ENCODE data around the gene ADAT3.

ADAT3 gene

DNA sequence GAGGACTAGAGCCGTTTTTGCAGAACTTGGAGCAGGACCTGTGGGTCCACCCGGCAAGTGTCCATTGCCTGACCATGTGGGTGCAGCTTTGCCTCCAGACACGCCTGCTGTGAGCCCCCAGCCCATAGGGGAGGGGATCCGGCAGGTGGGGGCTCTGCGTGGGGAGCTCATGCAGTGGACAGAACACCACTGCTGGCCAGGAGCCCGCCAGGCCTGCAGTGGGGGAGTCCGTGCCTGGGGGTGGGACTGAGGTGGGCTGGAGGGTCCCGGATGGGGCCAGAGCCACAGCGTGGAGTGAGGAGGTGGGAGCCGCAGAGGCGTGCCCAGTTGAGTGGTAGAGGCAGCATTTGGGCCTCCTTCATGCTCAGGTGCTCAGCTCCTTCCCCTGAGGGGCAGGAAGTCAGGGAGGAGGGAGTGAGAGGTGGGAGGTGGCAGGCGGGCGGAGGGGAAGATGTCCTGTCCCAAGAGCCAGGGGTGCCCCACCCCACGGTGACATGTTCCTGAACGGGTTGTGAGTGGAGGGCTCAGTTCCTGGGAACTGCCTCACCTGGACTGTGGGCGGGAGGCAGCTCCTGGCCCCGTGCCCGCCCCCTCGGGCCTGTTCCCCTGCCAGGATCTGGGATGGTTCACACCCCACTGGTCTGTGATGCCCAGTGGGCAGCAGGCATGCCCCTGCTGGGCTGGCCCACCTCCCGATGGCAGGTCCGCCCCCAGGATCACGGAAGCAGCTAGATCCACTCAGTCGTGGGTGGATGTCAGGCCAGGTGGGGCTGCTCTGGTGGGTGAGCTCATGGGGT lies 8.8 kb downstream of the ADAT3 start:
- TF ChIP-seq, protein P1, sequence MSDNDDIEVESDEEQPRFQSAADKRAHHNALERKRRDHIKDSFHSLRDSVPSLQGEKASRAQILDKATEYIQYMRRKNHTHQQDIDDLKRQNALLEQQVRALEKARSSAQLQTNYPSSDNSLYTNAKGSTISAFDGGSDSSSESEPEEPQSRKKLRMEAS (IDR thresholded peaks at IDR 0.05; ENCODE audit: low read depth, low read length) = no peak
- no peak for TF ChIP-seq MYC (IDR thresholded peaks at IDR 0.05; ENCODE audit: low read depth, low read length)
- no peak for TF ChIP-seq CTCF (IDR thresholded peaks at IDR 0.05; ENCODE audit: low read depth, low read length)
- TF ChIP-seq POLR2A (IDR thresholded peaks at IDR 0.05; ENCODE audit: extremely low read depth, insufficient read length) = no peak
- no peak for DNase-seq (ENCODE audit: low read depth)
- no peak overlapping the region for H3K4me3 ChIP-seq (ENCODE audit: low read depth, low read length)

- DNase-seq (ENCODE audit: low read depth) = no peak
- TF ChIP-seq CTCF (IDR thresholded peaks at IDR 0.05; ENCODE audit: low read depth, low read length) (no peak), MYC (IDR thresholded peaks at IDR 0.05; ENCODE audit: low read depth, low read length) (no peak), POLR2A (IDR thresholded peaks at IDR 0.05; ENCODE audit: extremely low read depth, insufficient read length) (no peak)
- TF ChIP-seq, protein P1 (IDR thresholded peaks at IDR 0.05; ENCODE audit: low read depth, low read length) = no peak
- H3K4me3 ChIP-seq (ENCODE audit: low read depth, low read length) = no peak overlapping the region
Observed at GRCh38 chr19:1914826-1915341, 9.7 kb downstream of the ADAT3 start.

- no peak overlapping the region for H3K4me3 ChIP-seq (ENCODE audit: low read depth, low read length)
- TF ChIP-seq CTCF (IDR thresholded peaks at IDR 0.05; ENCODE audit: low read depth, low read length) (no peak), POLR2A (IDR thresholded peaks at IDR 0.05; ENCODE audit: extremely low read depth, insufficient read length) (no peak), MYC (IDR thresholded peaks at IDR 0.05; ENCODE audit: low read depth, low read length) (no peak)
- TF ChIP-seq, protein P1 (IDR thresholded peaks at IDR 0.05; ENCODE audit: low read depth, low read length) = no peak
- DNase-seq (ENCODE audit: low read depth) = no peak
Observed at GRCh38 chr19:1917146-1917545, 11.9 kb downstream of the ADAT3 start.

GRCh38 chr19:1917926-1918325 lies 12.7 kb downstream of the ADAT3 start:
- H3K4me3 ChIP-seq (ENCODE audit: low read depth, low read length) = no peak overlapping the region
- TF ChIP-seq, protein P1 (IDR thresholded peaks at IDR 0.05; ENCODE audit: low read depth, low read length) = no peak
- TF ChIP-seq MYC (IDR thresholded peaks at IDR 0.05; ENCODE audit: low read depth, low read length) (no peak), POLR2A (IDR thresholded peaks at IDR 0.05; ENCODE audit: extremely low read depth, insufficient read length) (no peak), CTCF (IDR thresholded peaks at IDR 0.05; ENCODE audit: low read depth, low read length) (no peak)
- no peak for DNase-seq (ENCODE audit: low read depth)

GRCh38 chr19:1918975-1919374 lies 13.8 kb downstream of the ADAT3 start:
- DNase-seq (ENCODE audit: low read depth) = no peak
- no peak overlapping the region for H3K4me3 ChIP-seq (ENCODE audit: low read depth, low read length)
- TF ChIP-seq POLR2A (IDR thresholded peaks at IDR 0.05; ENCODE audit: extremely low read depth, insufficient read length) (no peak), CTCF (IDR thresholded peaks at IDR 0.05; ENCODE audit: low read depth, low read length) (no peak)
- TF ChIP-seq, protein P1 (IDR thresholded peaks at IDR 0.05; ENCODE audit: low read depth, low read length) = no peak

Data from NB4 (cell line).